ENCODE data around the gene OR56A4. TPM values are rescaled to one million over a fixed set of nuclear protein-coding genes. Genes with fewer than 3 reads are reported as not detected.

The OR56A4 gene, protein sequence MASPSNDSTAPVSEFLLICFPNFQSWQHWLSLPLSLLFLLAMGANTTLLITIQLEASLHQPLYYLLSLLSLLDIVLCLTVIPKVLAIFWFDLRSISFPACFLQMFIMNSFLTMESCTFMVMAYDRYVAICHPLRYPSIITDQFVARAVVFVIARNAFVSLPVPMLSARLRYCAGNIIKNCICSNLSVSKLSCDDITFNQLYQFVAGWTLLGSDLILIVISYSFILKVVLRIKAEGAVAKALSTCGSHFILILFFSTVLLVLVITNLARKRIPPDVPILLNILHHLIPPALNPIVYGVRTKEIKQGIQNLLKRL
- not detected in 2 replicates for total RNA-seq

DNA sequence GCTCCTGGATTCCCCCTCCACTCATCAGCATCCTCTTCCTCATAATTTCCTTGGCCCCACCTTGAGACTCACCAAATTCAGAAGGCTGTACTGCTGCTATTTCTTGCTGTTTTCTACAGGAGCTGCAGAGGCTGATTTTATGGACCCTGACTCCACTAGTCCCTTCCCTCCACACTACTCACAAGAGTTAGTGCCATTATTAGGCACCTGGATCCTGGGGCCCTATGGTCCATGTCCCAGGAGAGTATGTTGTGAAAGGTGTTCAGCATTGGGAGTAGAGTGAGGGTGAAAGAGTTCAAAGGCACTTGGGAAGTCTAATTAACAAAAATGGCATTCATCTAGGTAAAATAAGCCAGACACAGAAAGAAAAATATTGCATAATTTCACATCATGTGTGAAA, at the start of gene OR56A4:
Gene OR56A4 (minus strand): TSS at position 101 of the 400 bp plus-strand sequence. CDS start 3,954 bp downstream, outside the sequence.

DNA sequence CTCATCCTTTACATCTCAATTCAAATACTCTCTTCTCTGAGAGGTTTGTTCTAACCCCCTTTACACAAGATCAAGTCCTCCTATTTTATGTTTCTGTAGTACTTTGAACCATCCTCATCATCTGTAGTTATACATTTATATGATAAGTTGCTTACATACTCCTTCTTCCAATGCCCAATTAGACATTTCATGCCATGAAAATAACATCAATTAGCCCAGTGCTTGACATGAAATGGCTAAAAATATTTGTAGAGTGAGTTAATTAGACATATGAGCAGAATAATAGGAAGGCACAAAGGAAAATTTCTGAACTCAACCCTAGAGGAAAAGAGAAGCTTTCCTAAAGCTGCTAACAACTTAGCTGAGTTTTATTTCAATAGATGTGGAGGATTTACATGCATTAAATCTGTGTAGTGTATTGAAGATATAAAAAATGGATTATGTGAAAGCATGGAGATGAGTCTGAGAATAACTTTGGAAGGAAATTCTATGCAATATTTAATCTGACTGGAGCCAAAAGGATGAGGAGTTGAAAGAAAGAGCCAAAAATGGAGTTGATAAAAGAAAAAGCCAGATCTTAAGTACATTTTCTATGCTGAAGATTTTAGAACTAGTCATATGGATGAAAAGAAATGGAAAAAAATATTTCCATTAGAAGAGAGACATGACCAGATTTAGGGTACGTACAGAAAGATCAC, 24.1 kb upstream of the OR56A4 start, which contains the start of gene OR56A1:
Gene OR56A1 (minus strand): TSS at position 51 of the 698 bp plus-strand sequence. CDS start 3,066 bp downstream, outside the sequence.

DNA sequence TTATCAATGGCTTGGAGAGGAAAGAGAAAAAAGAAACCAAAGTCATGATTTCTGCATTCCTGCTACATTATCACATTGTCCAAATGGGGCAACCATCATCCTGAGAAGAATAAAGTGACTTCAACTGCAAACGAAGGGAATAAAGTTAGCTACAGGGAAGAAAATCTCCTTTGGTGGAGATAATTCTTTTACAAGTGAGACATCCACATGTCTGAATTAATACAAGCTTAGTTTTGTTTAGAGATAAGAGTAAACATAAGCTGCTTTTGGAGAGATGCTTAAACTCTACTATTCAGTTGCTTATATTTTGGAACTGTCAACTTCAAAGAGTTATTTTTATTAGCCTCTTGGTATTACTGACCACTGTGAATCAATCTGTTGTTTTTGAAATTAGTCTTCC, 19.9 kb downstream of the OR56A4 start, which contains the start of gene OR52L1:
Gene OR52L1 (minus strand): TSS at position 101 of the 400 bp plus-strand sequence. CDS start 55 bp downstream, at position 46.

DNA sequence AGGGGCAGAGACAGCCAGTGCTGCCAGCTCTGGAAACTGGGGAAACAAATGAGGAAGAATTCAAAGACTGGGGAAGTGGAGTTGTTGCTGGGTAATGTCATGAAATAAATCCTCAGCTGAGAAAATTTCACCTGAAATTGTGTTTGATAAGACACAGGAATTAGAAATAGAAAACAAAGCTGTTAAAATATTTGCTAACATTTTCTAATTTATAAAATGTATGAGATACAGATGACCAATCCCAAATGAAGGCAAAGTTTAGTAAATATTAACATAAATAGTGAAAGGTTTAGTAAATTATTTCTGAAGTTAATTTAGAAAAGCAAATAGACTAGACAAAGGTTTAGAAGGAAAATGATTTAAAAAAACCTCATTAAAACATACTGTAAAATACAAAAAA, 38.4 kb downstream of the OR56A4 start, which contains the start of gene OR56A5:
Gene OR56A5 (minus strand): TSS at position 101 of the 400 bp plus-strand sequence. CDS start 0 bp downstream, at position 101.

Other genes with a start within 250 kb of the OR56A4 start
- gene OR52N5, start 223.6 kb downstream of the OR56A4 start, total RNA-seq: not detected in 2 replicates
- gene OR52N1, start 215.7 kb downstream of the OR56A4 start, total RNA-seq: not detected in 2 replicates
- gene OR52N2, start 198.0 kb downstream of the OR56A4 start, total RNA-seq: not detected in 2 replicates
- not detected in 2 replicates for gene OR52E6, start 165.0 kb downstream of the OR56A4 start, total RNA-seq
- not detected in 2 replicates for gene OR52E8, start 149.3 kb downstream of the OR56A4 start, total RNA-seq
- gene OR52E4, start 126.3 kb downstream of the OR56A4 start, total RNA-seq: not detected in 2 replicates
- gene OR52E5, start 113.7 kb downstream of the OR56A4 start, total RNA-seq: not detected in 2 replicates
- gene OR56A3, start 64.7 kb downstream of the OR56A4 start, total RNA-seq: not detected in 2 replicates
- not detected in 2 replicates for gene OR56A5, start 38.5 kb downstream of the OR56A4 start, total RNA-seq
- not detected in 2 replicates for gene OR52L1, start 20.0 kb downstream of the OR56A4 start, total RNA-seq
- not detected in 2 replicates for gene OR56A1, start 23.8 kb upstream of the OR56A4 start, total RNA-seq
- gene OR56B4, start 100.7 kb upstream of the OR56A4 start, total RNA-seq: not detected in 2 replicates
- not detected in 2 replicates for gene OR52B2, start 163.4 kb upstream of the OR56A4 start, total RNA-seq
- gene OR52W1, start 192.3 kb upstream of the OR56A4 start, total RNA-seq: not detected in 2 replicates
- not detected in 2 replicates for gene C11orf42, start 198.6 kb upstream of the OR56A4 start, total RNA-seq
- 5.1 and 7.8 TPM in 2 replicates for gene FHIP1B, start 227.7 kb upstream of the OR56A4 start, total RNA-seq
- gene CNGA4, start 232.1 kb upstream of the OR56A4 start, total RNA-seq: under 0.01 and 0.09 TPM in 2 replicates